Right lung (tissue), 5 donors: ENCODE data around the gene EP400. TPM values are rescaled to one million over a fixed set of nuclear protein-coding genes. Genes with fewer than 3 reads are reported as not detected.

Experiments
- DNase-seq, 2 donors: peaks; one replicate each; pipeline ENCODE4 v3.0.0-alpha.2; 2013
- polyA plus RNA-seq, 5 donors: library from polyadenylated mRNA; unstranded; fragments of 120-200 nt; gene quantifications; one replicate each; pipeline versions ENCODE4 v1.2.1 to v1.2.3, GENCODE V29; 2013; ENCODE audit warnings: inconsistent platforms in 1 of 5, low replicate concordance in 1 of 5; ENCODE audit not compliant: insufficient read length in 5 of 5, insufficient read depth in 1 of 5

Gene EP400
- polyA plus RNA-seq, 5 donors = 34.5 to 41.0 (median 38.9) TPM

DNA sequence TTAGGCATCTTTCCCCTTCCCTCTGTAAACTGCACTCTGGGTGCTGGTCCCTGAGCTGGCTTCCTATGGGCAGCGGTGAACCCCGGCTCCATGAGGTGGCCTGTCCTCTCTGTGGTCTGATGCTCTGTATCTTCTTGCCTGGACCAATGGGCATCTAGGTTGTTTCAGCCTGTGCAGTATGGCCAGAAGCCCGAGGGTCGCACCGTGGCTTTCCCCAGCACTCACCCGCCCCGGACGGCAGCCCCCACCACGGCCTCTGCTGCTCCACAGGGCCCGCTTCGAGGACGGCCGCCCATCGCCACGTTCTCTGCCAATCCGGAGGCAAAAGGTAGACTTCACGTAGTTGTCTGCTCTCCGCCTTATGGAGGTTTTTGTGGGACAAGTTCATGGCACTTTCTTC, 70.1 kb downstream of the EP400 start:
- DNase-seq = no peak

GRCh38 chr12:132020292-132020691, 70.5 kb downstream of the EP400 start:
- no peak for DNase-seq

DNA sequence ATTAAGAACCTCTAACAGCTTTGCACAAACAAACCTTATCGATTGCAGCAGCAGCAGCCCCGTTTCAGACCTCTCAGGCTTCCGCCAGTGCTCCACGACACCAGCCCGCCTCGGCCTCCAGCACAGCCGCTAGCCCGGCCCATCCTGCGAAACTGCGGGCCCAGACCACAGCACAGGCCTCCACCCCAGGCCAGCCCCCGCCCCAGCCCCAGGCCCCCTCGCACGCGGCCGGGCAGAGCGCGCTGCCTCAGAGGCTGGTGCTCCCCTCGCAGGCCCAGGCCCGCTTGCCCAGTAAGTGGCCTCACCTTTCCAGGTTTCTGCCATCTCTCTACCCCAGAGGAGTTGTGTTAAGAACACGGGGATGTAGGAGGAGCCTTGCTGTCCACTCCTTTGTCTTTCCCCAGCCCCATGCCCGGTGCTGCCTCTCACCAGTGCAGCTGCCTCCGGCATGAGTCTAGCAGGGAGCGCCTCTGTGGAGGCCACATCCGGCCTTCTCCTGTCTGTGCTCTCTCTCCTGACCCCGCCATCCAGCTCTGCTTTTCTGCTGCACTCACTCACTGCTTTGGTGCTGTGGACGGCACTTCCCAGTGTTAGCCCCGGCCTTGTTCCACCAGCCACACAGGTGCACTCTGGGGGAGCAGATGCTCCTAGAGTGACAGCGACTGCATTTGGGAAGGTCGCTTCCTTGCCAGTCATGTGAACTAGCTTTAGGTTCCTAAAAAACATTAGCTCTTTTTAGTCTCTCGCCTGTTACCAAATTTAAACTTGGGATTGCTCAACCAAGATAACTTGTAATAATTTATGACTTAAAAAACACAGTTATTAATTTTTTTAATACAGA, 71.5 kb downstream of the EP400 start:
- no peak for DNase-seq

DNA sequence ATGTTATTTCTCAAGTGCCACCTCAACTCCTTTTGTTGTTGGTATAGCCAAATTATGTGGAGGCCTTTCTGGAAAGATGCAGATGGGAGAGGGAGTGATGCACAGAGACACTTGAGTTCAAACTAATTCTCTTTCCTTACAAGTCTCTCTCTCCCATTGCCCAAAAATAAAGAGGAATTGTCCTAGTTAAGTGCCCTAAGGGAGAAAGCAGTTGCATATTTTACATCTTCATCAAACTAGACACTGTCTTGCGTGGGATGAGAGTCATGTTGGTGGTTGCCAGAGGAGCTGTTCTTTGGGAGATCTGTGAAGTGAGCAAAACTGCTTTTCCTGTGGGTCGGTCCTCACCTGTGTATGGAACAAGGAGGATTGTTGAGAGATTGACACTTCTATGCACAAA, 72.2 kb downstream of the EP400 start:
- DNase-seq = no peak

DNA sequence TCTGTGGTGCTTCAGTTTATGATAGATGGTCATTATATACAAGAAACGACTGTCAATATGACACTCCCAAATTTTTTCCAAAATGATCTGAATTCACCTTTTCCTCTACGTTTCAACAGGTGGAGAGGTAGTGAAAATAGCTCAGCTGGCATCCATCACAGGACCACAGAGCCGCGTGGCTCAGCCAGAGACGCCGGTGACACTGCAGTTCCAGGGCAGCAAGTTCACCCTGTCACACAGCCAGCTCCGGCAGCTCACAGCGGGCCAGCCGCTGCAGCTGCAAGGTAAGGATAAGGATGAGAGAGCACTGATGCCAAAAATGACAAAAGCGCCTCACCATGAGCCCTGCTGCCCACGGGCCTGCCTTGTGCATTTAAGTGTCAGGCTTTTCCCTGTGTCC, 73.9 kb downstream of the EP400 start:
- DNase-seq = no peak

- DNase-seq = no peak
Observed at GRCh38 chr12:132024758-132025157, 75.0 kb downstream of the EP400 start.

- no peak for DNase-seq
Observed at GRCh38 chr12:132025526-132025925, 75.8 kb downstream of the EP400 start.

- no peak for DNase-seq
Observed at GRCh38 chr12:132026061-132026795, 76.5 kb downstream of the EP400 start.

- no peak for DNase-seq
Observed at GRCh38 chr12:132026796-132027500, 77.2 kb downstream of the EP400 start.

DNA sequence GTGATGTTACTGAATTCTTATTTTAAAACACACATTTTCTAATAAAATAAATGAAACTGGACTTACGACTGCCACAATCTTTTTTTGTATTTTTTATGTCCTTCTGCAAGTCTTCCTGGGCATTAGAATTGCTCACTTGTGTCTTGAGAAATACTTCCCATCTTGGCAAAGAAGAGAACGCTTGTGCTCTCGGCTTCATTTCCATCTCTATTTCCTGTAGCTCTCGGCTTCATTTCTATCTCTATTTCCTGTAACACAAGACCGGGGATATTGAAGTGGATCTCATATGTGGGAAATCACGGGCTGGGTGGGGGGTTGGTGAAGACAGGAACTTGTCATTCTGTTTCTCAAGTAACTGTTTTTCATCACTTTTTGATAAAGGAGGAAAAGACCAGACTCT, 77.9 kb downstream of the EP400 start:
- DNase-seq = no peak

GRCh38 chr12:132028111-132028510, 78.4 kb downstream of the EP400 start:
- DNase-seq = no peak

DNA sequence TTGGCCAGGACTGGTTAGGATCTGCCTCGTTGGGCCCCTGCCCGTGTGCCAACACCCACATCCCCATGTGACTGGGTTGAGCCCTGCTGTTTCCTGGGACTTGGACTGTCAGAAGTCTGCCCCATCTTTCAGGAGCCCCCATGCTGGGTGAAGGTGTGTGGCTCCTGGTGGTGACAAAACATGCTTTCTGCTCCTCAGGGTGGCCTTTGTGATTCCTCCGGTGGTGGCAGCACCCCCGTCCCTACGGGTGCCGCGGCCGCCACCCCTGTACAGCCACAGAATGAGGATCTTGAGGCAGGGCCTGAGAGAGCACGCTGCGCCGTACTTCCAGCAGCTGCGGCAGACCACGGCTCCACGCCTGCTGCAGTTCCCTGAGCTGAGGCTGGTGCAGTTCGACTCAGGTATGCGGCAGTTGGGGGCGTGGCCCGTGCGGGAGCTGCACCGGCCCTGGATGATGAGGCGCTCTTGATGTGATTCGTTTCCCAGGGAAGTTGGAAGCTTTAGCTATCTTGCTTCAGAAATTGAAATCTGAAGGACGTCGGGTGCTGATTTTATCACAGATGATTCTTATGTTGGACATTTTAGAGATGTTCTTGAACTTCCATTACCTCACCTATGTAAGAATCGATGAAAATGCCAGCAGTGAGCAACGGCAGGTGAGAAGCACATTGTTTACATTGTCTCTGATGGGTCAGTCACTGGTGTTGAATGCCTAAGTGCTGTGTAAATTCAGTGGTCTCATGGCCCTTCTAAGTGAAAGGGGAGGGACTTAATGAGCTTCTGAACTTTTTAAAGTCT, 80.0 kb downstream of the EP400 start:
- no peak for DNase-seq

GRCh38 chr12:132030367-132031038, 80.8 kb downstream of the EP400 start:
- no peak for DNase-seq

DNA sequence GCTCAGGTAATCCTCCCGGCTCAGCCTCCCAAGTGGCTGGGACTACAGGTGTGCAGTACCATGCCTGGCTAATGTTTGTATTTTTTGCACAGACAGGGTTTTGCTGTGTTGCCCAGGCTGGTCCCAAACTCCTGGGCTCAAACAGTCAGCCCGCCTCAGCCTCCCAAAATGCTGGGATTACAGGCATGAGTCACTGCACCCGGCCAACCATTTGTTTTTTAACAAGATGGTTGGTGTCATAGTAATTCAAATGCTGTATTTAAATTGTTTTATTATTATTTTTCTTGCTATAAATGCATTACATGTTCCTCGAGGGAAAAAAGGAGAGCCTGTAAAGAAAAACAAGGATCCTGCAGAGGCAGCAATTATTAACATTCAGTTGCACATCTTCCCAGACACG, 83.9 kb downstream of the EP400 start:
- no peak for DNase-seq

- DNase-seq = no peak
Observed at GRCh38 chr12:132036063-132036683, 86.4 kb downstream of the EP400 start.

DNA sequence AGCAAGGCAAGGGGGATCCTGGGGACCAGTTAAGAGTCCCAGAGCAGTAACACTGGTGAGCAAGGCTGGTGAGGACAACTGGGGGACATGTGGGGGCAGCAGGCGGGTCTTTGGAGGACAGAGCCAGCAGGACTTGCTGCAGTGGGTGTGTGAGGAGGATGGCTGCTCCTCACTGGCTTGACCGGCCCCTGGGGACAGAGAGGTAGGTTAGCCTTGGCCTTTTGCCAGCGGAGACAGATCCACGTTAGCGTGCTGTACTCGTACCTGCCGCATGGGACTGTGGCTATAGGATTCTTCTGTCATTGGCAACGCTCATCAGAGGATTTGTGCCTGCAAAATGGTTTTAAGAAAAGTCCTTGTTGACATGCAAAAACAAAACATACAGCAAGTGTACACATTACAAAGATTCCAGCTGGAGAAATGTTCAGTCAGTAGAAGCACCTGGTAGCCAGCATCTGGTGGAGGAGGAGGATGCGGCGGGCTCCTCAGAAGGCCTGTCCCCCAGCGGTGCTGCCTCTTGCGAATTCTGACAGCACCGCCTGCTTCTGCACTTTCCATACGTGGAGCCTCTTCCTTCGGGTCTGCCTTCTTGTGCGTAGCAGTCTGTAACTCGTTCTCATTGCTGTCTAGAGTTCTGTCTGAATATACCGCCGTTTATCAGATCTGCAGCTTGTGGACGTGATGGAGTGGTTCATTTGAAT, 91.3 kb downstream of the EP400 start:
- DNase-seq = no peak

- no peak for DNase-seq
Observed at GRCh38 chr12:132043216-132043615, 93.5 kb downstream of the EP400 start.

DNA sequence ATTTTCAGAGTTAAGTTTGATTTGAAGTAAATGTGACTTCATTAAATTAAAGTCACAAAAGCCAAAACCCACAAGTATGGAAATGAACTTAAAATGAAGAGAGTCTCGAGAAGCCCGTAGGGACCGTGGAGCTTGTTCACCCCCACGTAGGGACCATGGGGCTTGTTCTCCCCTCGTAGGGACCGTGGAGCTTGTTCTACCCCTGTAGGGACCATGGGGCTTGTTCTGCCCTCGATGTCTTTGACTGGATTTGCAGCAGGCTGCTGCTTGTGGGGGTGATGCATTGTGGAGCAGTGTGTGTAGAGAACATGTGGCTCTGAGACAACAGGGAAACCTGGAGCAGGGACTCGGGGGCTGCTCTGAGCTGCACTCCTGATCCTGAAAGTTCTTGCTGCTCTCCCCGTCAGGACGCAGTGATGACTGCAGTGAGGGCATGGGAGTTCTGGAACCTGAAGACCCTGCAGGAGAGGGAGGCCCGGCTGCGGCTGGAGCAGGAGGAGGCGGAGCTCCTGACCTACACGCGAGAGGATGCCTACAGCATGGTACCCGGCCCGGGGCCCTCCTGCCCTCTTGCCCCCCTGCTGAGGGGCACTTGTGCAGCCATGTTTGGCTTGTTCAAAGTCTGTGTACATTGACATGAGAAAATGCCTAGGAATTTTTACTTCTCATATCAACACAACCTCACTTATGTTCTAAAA, 94.2 kb downstream of the EP400 start:
- no peak for DNase-seq

GRCh38 chr12:132044661-132045412, 95.1 kb downstream of the EP400 start:
- no peak for DNase-seq
